Erythroblast (primary cell): ENCODE results near the gene PLXNA2.

Experiments used
- DNase-seq, 2 experiments: peaks; one replicate each; lab custom pipeline; 2025; lab: John Stamatoyannopoulos, UW
- GATA1 ChIP-seq: IDR thresholded peaks from 2 replicates; pipeline ENCODE4 v1.6.1; 2011; ENCODE audit warnings: low read depth, mild to moderate bottlenecking, control low read depth, low read length, moderate library complexity
- POLR2A ChIP-seq: IDR thresholded peaks from 2 replicates; pipeline ENCODE4 v1.6.1; 2011; ENCODE audit warnings: mild to moderate bottlenecking, low read length

PLXNA2 gene

DNA sequence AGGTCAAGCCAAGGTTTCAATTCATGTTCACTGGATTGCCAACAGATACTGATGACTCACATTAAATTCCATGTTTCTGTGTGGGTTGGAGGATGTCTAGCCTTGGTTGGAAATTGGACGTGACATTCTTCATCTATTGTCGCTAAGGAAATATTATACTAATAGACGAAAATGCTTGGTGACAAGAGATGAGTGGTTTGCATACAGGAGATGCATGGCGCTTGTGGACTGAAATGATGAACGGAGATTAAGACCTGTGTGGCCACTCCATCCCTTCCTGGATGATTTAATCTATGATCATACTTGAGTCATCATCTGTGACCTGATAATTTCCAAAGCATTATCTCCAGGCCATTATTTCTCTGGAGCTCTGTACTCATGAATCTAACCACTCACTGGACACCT, 236.2 kb downstream of the PLXNA2 start:
- TF ChIP-seq POLR2A = no peak
- no peak for TF ChIP-seq GATA1
- DNase-seq = no peak

DNA sequence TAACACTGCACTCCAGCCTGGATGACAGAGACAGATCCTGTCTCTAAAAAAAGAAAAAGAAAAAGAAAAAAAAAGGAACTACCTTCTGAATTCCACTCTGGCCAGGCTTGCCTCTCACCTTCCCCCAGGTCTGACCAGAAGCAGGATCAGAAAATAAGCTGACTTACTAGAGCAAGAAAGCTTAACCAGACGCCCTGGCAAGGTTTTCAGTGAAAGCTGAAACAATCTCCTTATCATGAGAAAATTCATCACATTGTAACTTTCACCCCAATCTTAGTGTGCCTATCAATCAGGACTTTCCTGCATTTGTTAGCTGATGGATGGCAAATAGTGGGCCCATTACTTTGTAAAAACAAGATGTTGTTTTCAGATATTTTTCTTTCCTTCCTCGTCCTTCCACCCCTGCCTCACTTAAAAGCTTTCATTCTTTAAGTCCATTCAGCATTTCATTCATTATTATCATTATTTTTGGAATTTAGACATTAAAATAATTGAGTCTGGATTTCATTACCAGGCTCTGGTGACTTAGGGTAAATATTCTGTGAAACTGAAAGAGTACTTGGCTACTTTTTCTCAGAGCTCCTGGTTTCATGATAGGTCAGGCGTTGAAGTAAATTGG, 236.8 kb downstream of the PLXNA2 start:
- DNase-seq = no peak
- no peak for TF ChIP-seq POLR2A
- TF ChIP-seq GATA1 = no peak

DNA sequence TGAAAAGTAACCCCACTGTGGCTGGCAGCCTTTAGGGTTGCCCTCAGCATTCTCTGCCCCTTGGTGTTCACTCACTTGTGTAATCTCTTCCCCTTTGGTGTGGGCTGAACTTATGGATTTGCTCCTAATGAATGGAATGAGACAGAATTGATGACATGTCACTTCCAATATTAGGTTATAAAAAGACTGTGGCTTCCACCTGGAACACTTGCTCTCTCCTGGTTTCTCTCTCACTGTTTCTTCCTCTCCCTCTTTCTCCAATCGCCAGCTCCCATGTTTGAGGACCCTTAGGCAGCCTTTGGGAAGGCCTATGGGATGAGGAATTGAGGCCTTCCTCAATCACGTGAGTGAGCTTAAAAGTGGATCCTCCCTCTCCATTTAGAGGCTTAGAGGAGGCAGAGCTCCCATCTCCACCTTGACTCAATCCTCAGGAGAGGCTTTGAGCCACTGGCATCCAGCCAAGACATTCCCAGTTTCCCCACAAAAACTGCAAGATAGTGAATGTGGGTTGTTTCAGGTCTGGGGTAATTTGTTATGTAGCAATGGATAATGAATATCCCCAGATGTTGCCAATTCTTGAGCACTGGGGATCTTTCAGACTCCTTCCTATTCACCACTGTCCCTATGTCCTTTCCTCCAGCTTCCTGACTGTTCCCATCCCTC, 237.8 kb downstream of the PLXNA2 start:
- TF ChIP-seq POLR2A (no peak), GATA1 (no peak)
- no peak for DNase-seq

DNA sequence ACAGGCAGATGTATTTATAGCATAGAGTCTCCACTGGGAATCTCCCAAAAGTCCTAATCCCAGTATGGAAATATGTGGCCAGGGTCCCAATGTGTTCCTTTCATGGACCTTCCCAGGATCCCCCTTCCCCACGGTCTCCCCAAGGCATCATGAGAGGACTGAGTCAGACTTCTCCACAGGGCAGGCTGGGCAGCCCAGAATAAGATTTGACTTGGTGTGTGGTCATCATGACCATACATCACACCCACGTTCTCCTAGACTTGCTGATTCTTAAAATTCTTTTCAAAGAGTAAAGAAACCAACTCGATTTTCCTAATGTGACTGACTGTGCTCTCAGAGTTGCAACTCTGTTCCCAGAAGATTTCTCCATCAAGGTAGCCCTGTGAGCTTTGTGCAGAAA, 239.3 kb downstream of the PLXNA2 start:
- DNase-seq = no peak
- TF ChIP-seq GATA1 = no peak
- TF ChIP-seq POLR2A = no peak

DNA sequence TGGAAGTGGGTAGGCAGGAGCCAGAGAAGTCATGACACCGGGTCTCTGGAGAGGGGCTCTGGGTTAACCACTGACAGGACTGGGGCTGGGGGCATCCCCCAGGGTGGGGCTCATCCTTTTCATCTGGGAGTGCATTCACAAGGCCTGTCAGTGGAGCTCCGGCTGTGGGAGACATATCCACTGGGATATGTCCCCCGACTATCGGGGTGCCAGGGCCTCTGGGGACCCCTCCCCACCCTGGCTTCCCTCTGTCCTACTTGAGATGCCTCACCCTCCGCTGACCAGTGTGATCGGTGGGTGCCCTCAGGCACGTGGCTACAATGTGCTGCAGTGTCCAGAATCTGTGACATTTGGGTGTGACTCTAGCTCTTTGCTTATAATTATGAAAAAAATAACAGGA, 240.9 kb downstream of the PLXNA2 start:
- TF ChIP-seq POLR2A (no peak), GATA1 (no peak)
- no peak for DNase-seq

DNA sequence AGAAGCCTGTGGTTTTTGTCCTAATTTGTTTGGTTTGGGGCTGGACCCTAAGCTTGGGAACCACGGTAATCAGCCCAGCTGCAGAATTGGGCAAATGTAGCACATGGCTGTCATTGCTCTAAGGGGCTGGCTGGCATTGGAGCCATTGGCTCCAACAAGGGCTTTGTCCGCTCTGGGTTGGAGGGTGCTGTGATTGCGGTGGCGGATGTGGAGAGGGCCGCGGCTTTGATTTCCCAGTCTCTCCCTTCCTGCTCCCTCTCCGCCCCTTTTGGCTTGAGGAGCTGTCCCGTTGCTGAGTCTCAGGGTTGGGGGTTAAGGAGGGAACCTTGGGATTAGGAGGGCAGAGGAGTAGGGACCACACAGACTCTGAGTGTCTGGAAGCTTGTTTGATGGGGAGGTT, 241.5 kb downstream of the PLXNA2 start:
- no peak for TF ChIP-seq GATA1
- no peak for TF ChIP-seq POLR2A
- DNase-seq = no peak

DNA sequence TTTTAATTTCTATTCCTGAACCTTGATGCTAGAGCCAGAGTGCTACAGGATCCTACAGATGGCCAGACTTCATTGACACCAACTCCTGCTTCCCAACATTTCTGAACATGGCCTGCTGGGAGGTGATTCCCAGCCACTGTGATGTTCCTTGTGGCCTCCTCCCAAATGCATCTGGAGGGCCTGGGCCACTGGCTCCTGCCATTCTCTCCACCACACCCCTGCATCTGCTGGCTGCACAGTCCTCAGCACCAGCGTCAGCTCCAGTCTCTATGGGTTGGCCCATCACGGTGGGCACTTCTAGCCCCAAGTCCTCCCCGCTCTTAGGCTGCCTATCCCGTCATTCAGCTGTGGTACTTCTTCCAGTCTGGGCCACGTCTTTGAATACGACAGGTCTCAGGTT, 242.1 kb downstream of the PLXNA2 start:
- DNase-seq = no peak

DNA sequence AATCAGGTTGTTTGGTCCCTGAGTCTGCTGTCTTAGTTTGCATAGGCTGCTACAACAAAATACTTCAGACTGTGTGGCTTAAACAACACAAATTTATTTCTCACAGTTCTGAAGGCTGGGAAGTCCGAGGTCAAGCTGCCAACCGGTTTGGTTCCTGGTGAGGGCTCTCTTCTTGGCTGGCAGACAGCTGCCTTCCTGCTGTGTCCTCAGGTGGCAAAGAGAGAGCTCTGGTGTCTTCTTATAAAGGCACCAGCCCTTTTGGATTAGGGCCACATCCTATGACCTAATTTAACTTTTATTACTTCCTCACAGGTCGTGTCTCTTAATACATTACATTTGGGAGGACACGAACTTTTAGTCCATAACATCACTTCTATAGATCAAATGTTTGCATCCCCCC, 243.7 kb downstream of the PLXNA2 start:
- DNase-seq = no peak
- TF ChIP-seq POLR2A = no peak
- no peak for TF ChIP-seq GATA1

More for the DNA sequence above, 242.1 kb downstream of the PLXNA2 start:
- TF ChIP-seq GATA1 (no peak), POLR2A (no peak)

DNA sequence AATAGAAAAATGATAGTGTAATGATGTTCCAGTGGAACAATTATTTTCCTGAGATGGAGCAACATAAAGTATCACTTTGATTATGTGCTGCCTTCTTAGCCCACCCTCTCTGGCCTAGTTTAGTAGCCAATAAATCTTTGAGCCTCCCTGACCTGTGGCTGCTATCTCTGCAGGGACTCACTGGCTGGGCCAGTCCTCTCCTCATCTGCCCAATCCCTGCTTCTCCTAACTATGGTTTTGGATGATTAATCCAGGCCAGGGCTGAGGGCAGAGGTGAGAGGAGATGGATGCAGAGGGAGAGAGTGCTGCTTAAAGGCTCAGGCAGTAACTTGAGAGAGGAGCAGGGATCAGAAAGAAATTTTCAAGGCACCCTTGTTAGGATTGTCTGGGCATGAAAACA, 244.2 kb downstream of the PLXNA2 start:
- no peak for TF ChIP-seq POLR2A
- no peak for TF ChIP-seq GATA1
- DNase-seq = no peak

DNA sequence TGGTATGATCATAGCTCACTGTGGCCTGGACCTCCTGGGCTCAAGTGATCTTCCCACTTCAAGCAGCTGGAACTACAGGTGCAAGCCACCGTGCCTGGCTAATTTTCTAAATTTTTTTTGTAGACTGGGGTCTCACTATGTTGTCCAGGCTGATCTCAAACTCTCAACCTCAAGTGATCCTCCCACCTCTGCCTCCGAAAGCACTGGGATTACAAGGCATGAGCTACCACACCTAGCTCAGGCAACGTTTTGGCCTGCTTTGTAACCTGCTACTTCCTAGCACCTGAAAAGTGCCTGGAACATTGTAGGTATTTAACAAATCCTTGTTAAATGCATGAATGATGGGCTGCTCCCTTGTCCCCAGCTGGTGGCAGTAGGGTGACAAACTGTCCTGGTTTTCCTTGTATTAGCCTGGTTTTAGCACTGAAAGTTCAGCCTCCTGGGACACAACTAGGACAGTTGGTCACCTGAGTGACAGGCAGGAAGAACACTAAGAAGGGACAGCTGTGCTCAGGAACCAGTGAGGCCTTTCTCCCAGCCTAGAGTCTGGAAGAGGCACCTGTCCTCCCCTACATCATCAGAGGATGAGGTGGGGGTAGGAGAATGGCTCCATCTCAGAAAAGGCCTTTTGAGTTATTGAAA, 244.8 kb downstream of the PLXNA2 start:
- DNase-seq = no peak
- TF ChIP-seq GATA1 = no peak
- TF ChIP-seq POLR2A = no peak

DNA sequence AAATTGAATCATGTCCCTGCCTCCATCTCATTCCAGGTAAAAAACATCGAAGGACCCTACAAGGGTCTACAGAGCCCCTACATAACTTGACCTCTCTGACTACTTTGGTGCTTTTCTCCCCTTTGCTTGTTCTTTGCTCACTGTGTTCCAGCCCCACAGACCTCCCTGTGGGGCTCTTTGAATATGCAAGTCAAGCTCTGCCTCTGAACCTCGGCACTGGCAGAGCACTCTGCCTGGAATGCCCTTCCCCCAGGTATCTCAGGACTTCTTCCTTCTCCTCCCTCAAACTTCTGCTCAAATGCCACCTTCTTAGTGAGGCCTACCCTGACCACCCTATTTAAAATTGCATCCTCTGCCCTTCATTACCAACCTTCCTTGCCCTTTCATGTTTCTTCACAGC, 245.5 kb downstream of the PLXNA2 start:
- DNase-seq = no peak
- no peak for TF ChIP-seq POLR2A
- no peak for TF ChIP-seq GATA1

DNA sequence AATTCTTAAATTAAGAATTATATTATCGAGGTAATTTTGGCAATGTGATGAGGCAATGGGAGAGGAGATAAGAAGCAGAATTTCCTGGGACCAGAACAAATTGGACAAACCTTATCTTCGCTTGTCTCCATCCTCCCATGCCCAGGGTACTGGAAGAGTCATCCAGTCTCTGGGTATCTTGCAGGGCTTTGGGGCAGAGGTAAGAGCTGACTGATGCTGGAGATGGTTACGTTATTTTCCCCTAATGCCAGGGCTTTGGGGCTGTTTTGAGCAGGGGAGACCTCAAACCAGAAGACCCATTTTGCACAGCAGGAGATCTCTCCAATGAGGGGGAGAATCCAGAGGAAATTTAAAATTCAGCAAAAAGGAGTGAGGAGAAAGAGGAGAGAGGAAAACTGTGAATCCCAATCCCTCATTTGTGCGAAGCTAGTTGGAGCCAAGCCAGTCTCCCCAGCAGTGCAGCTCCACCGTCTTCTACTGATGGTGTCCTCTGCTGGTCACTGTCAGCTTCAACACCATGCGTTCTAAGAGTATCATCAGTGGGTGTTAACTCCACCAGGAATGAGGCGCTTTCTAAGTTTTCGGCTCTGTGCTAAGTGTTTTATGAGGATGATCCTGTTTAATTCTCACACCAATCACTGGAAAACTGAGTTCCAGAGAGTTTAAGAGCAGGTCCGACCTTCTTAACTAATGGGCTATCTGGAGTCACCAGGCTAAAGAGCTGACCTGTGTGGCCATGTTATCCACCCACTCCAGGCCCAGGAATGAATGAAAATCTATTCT, 246.5 kb downstream of the PLXNA2 start:
- TF ChIP-seq GATA1 (no peak), POLR2A (no peak)
- DNase-seq = peak; percentile 60 to 78

DNA sequence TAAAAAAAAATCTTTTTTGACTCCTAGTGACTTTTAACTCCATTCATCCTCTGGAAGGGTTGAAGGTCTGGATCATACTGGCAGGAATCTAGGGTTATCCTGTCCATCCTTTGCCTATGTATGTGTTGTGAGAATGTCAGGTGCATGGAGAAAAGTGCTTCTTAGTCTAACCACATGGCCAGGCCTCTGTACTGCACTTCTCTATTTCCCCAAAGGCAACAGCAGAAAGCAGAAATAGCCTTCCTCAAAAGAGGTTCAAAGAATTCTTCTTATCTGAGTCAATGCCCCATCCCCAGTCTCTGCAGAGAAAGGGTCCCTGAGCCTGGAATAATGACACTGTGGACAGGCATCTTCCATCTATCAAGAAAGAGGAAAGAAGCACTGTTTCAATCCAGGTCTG, 247.5 kb downstream of the PLXNA2 start:
- DNase-seq = no peak
- TF ChIP-seq GATA1 (no peak), POLR2A (no peak)

DNA sequence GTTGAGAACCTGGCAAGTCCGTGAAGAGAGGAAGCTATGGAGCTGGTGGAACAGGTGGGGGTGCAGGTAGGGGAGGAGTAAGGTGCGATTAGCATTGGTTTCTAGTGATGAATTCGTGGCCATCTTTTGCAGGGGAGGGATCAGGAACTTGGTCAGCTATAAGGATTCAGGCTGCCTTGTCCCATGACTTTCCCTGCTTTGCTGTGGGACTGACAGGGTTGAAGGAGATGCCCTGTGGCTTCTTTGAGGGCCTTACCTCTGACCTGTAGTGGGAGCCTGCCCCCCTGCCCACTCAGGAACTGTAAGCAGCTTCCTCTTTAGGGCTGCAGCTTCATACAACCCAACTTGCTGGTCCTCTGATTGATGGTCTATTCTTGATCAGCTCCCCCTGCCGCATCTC, 248.6 kb downstream of the PLXNA2 start:
- TF ChIP-seq POLR2A (no peak), GATA1 (no peak)
- no peak for DNase-seq
